IMR-90 (cell line): ENCODE data around the gene SLC24A3.

Experiments
- CTCF ChIP-seq: conservative IDR thresholded peaks from 2 replicates; pipeline ENCODE4 v1.5.1; 2012; ENCODE audit warnings: mild to moderate bottlenecking, low read depth, low read length, improper control_type of control experiment
- RAD21 ChIP-seq: IDR thresholded peaks from 2 replicates; pipeline ENCODE4 v1.6.1; 2012; ENCODE audit warnings: low read length, improper control_type of control experiment

DNA sequence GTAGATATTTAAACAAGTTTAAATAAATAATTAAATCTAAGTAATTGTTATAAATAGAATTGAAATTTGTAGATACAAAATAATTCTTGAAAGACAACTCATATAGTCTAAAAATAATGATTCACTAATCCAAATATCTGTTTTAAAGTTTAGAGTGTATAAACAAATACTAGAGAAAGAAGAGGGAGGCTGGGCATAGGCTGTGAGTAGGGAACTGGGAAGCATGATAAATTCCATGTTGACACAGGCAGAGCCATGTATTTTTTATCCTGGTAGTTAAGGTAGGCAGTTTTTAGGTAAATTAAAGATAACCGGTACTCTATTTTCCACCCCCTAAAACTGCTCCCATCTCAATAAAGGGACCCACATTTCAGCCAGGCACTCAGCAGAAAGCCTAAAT lies 534.0 kb downstream of the SLC24A3 start:
- TF ChIP-seq CTCF (no peak), RAD21 (no peak)
